Measurements from ENCODE around the gene RNF6. TPM values are rescaled to one million over a fixed set of nuclear protein-coding genes. Genes with fewer than 3 reads are reported as not detected.
"Not testable (repeated sequence)": the region's sequence is repeated elsewhere in the genome, so short reads cannot be mapped to it uniquely, and the experiment has no call there.

The RNF6 gene
- 10 to 100 TPM; 34.2 to 47.6 TPM for total RNA-seq

GRCh38 chr13:26221721-26222519, at the start of gene RNF6:
Gene RNF6 (minus strand): TSS chr13:26222314. CDS start chr13:26219649, 2,665 bp downstream.
- peak within 1 kb of the TSS; percentile 100 for H3K4me3 Mint-ChIP-seq
- peak within 1 kb of the TSS; percentile 99 for H3K27ac Mint-ChIP-seq
- CTCF ChIA-PET, result interaction anchor here (1.5 to 4.0 kb wide), 2 partner anchors 36 to 477 kb away, joined by 3 to 33 read pairs; no protein-coding TSS in a partner anchor

GRCh38 chr13:26270707-26271106, 48.6 kb upstream of the RNF6 start:
- Mint-ChIP-seq H3K9me3 (ENCODE audit: low read depth) (no peaks in the 10 kb centered on the region), H3K4me3 (no peak overlapping the region), H3K27me3 (no peaks in the 10 kb centered on the region), H3K36me3 (no peaks in the 10 kb centered on the region), H3K4me1 (no peaks in the 10 kb centered on the region), H3K27ac (no peak overlapping the region)
- ATAC-seq (no peak), DNase-seq (no peak)
- CTCF ChIA-PET, result no interaction called here

More at GRCh38 chr13:26221721-26222519, at the start of gene RNF6:
- ATAC-seq (peak; percentile 98), DNase-seq (peak; percentile 94)
- Mint-ChIP-seq H3K36me3 (peaks cover 29% of the 10 kb centered on the region), H3K9me3 (ENCODE audit: low read depth) (no peaks in the 10 kb centered on the region), H3K4me1 (peaks cover 36% of the 10 kb centered on the region), H3K27me3 (peaks cover 4% of the 10 kb centered on the region)

GRCh38 chr13:26266311-26266710, 44.2 kb upstream of the RNF6 start:
- CTCF ChIA-PET, result no interaction called here
- Mint-ChIP-seq H3K4me3 (no peak overlapping the region), H3K4me1 (no peaks in the 10 kb centered on the region), H3K36me3 (peaks cover 6% of the 10 kb centered on the region), H3K27me3 (no peaks in the 10 kb centered on the region), H3K9me3 (ENCODE audit: low read depth) (peaks cover 3% of the 10 kb centered on the region), H3K27ac (no peak overlapping the region)
- no peak for DNase-seq
- ATAC-seq, result no peak

GRCh38 chr13:26262156-26262555, 40.0 kb upstream of the RNF6 start:
- Mint-ChIP-seq H3K27me3 (no peaks in the 10 kb centered on the region), H3K4me3 (no peak overlapping the region), H3K9me3 (ENCODE audit: low read depth) (peaks cover 3% of the 10 kb centered on the region), H3K36me3 (peaks cover 6% of the 10 kb centered on the region), H3K4me1 (peaks cover 2% of the 10 kb centered on the region), H3K27ac (no peak overlapping the region)
- ATAC-seq, result no peak
- CTCF ChIA-PET, result no interaction called here
- no peak for DNase-seq

- H3K27me3 Mint-ChIP-seq, result no peaks in the 10 kb centered on the region
- ATAC-seq (no peak), DNase-seq (no peak)
- H3K4me3 Mint-ChIP-seq, result no peak overlapping the region
- no peak overlapping the region for H3K27ac Mint-ChIP-seq
- H3K36me3 Mint-ChIP-seq, result peaks cover 6% of the 10 kb centered on the region
- CTCF ChIA-PET, result no interaction called here
- H3K9me3 Mint-ChIP-seq (ENCODE audit: low read depth), result peaks cover 3% of the 10 kb centered on the region
- H3K4me1 Mint-ChIP-seq, result peaks cover 18% of the 10 kb centered on the region
Measured at GRCh38 chr13:26259634-26260033, 37.5 kb upstream of the RNF6 start.

GRCh38 chr13:26257049-26257448, 34.9 kb upstream of the RNF6 start:
- Mint-ChIP-seq H3K36me3 (peaks cover 2% of the 10 kb centered on the region), H3K4me1 (peaks cover 26% of the 10 kb centered on the region), H3K9me3 (ENCODE audit: low read depth) (no peaks in the 10 kb centered on the region), H3K27me3 (no peaks in the 10 kb centered on the region), H3K4me3 (no peak overlapping the region), H3K27ac (no peak overlapping the region)
- no peak for DNase-seq
- CTCF ChIA-PET, result interaction anchor here (1.1 to 1.6 kb wide), 2 partner anchors 24 to 72 kb away, joined by 3 to 9 read pairs; no protein-coding TSS in a partner anchor
- no peak for ATAC-seq

- Mint-ChIP-seq H3K9me3 (ENCODE audit: low read depth) (no peaks in the 10 kb centered on the region), H3K27me3 (no peaks in the 10 kb centered on the region), H3K4me3 (peak overlapping the region; percentile 87), H3K36me3 (no peaks in the 10 kb centered on the region), H3K4me1 (peaks cover 26% of the 10 kb centered on the region), H3K27ac (no peak overlapping the region)
- no peak for ATAC-seq
- DNase-seq, result no peak
- CTCF ChIA-PET, result interaction anchor here (1.6 to 2.3 kb wide), 2 partner anchors 69 to 71 kb away, joined by 5 to 8 read pairs; no protein-coding TSS in a partner anchor
Measured at GRCh38 chr13:26255691-26256277, 33.7 kb upstream of the RNF6 start.

GRCh38 chr13:26255115-26255514, 33.0 kb upstream of the RNF6 start:
- no peak for ATAC-seq
- no peak for DNase-seq
- H3K27me3 Mint-ChIP-seq, result no peaks in the 10 kb centered on the region
- peak overlapping the region; percentile 73 for H3K27ac Mint-ChIP-seq
- CTCF ChIA-PET, result interaction anchor here (1.6 to 2.3 kb wide), 2 partner anchors 68 to 71 kb away, joined by 5 to 8 read pairs; no protein-coding TSS in a partner anchor
- H3K4me3 Mint-ChIP-seq, result peak overlapping the region; percentile 87
- H3K9me3 Mint-ChIP-seq (ENCODE audit: low read depth), result no peaks in the 10 kb centered on the region
- peaks cover 26% of the 10 kb centered on the region for H3K4me1 Mint-ChIP-seq
- H3K36me3 Mint-ChIP-seq, result no peaks in the 10 kb centered on the region

GRCh38 chr13:26254583-26255111, 32.5 kb upstream of the RNF6 start:
- Mint-ChIP-seq H3K36me3 (no peaks in the 10 kb centered on the region), H3K27ac (peak overlapping the region; percentile 73), H3K4me1 (peaks cover 26% of the 10 kb centered on the region), H3K27me3 (no peaks in the 10 kb centered on the region), H3K4me3 (peak overlapping the region; percentile 87), H3K9me3 (ENCODE audit: low read depth) (no peaks in the 10 kb centered on the region)
- peak; percentile 79 for DNase-seq
- CTCF ChIA-PET, result interaction anchor here (1.6 to 2.3 kb wide), 2 partner anchors 68 to 70 kb away, joined by 5 to 8 read pairs; no protein-coding TSS in a partner anchor
- peak; percentile 53 for ATAC-seq

GRCh38 chr13:26253787-26254582, 31.9 kb upstream of the RNF6 start, which contains the start of gene CDK8:
Gene CDK8 (plus strand): TSS chr13:26254129. CDS start chr13:26254642, 513 bp downstream.
- Mint-ChIP-seq H3K4me3 (peak within 1 kb of the TSS; percentile 87), H3K4me1 (peaks cover 26% of the 10 kb centered on the region), H3K9me3 (ENCODE audit: low read depth) (no peaks in the 10 kb centered on the region), H3K27ac (peak within 1 kb of the TSS; percentile 81), H3K36me3 (no peaks in the 10 kb centered on the region), H3K27me3 (no peaks in the 10 kb centered on the region)
- CTCF ChIA-PET, result interaction anchor here (2.3 kb wide), 1 partner anchor 69 kb away, joined by 8 read pairs; no protein-coding TSS in a partner anchor
- peak; percentile 91 for DNase-seq
- peak; percentile 91 for ATAC-seq

- H3K27me3 Mint-ChIP-seq, result no peaks in the 10 kb centered on the region
- ATAC-seq, result no peak
- peaks cover 26% of the 10 kb centered on the region for H3K4me1 Mint-ChIP-seq
- no peak for DNase-seq
- H3K4me3 Mint-ChIP-seq, result peak overlapping the region; percentile 87
- CTCF ChIA-PET, result interaction anchor here (0.8 kb wide), 1 partner anchor 67 kb away, joined by 3 read pairs; no protein-coding TSS in a partner anchor
- no peaks in the 10 kb centered on the region for H3K36me3 Mint-ChIP-seq
- peak overlapping the region; percentile 81 for H3K27ac Mint-ChIP-seq
- no peaks in the 10 kb centered on the region for H3K9me3 Mint-ChIP-seq (ENCODE audit: low read depth)
Measured at GRCh38 chr13:26253262-26253786, 31.2 kb upstream of the RNF6 start.

- H3K36me3 Mint-ChIP-seq, CTCF ChIA-PET: not testable (repeated sequence)
Measured at GRCh38 chr13:26252006-26252405, 29.9 kb upstream of the RNF6 start.

More at GRCh38 chr13:26252006-26252405, 29.9 kb upstream of the RNF6 start:
- DNase-seq; H3K4me3 Mint-ChIP-seq; H3K27me3 Mint-ChIP-seq; H3K27ac Mint-ChIP-seq; ATAC-seq; H3K9me3 Mint-ChIP-seq (ENCODE audit: low read depth): not testable (repeated sequence)
- peaks cover 24% of the 10 kb centered on the region for H3K4me1 Mint-ChIP-seq

Data from activated CD8-positive, alpha-beta memory T cell treated with anti-CD3 and anti-CD28 coated beads, Interleukin-2, amount 10 ng/mL, durations not matched to agents 7 days and 5 days (primary cell).